ENCODE measurements around the gene PTH1R. TPM values are rescaled to one million over a fixed set of nuclear protein-coding genes. Genes with fewer than 3 reads are reported as not detected.
A peak's percentile ranks its signal among the peaks of the same experiment; 100 is the strongest.

The PTH1R gene
- polyA plus RNA-seq, 1 of the 3 experiments (the other 2 are of a cell fraction): 0.07 TPM

GRCh38 chr3:46935989-46936558 is 58.6 kb downstream of the PTH1R start:
- Histone ChIP-seq H3K4me2 (peak overlapping the region; percentile 54; the same call in 1 of the 2 replicates), H3K27me3 (ENCODE audit: insufficient read depth) (no peaks in the 10 kb centered on the region), H2AFZ (ENCODE audit: low read depth) (no peak overlapping the region), H3K79me2 (ENCODE audit: insufficient read depth) (peaks cover 82% of the 10 kb centered on the region), H3K9me3 (no peaks in the 10 kb centered on the region), H3K9ac (no peak overlapping the region), H3K36me3 (replicated peaks in 1 of 2; ENCODE audit: control insufficient read depth in 1 of 2, insufficient read depth in 2 of 2, low read length in 1 of 2) (peaks cover 9 to 37% of the 10 kb centered on the region in 2 experiments), H3K27ac (ENCODE audit: low read depth in 2 of 2, low read length in 1 of 2) (peak overlapping the region; percentile 89 to 91), H3K9me2 (no peaks in the 10 kb centered on the region), H4K20me1 (ENCODE audit: insufficient read depth) (no peaks in the 10 kb centered on the region), H3F3A (replicated peaks; ENCODE audit: insufficient read depth) (peaks cover 29% of the 10 kb centered on the region), H3K4me1 (ENCODE audit: control insufficient read depth in 1 of 2, insufficient read depth in 2 of 2, low read depth in 1 of 2, low read length in 1 of 2) (peaks cover 46 to 47% of the 10 kb centered on the region in 2 experiments), H3K4me3 (ENCODE audit: low read depth in 2 of 2, low read length in 1 of 2) (no peak overlapping the region)
- ChIA-PET CTCF (interaction anchor here (0.7 to 4.1 kb wide), 8 partner anchors 9 to 272 kb away, joined by 3 to 23 read pairs (median 7); partner anchors contain the start of gene NBEAL2), POLR2A (interaction anchor here (0.6 to 1.1 kb wide), 3 partner anchors 11 to 43 kb away, joined by 3 to 4 read pairs (median 3); no protein-coding TSS in a partner anchor)
- DNase-seq: no peak
- TF ChIP-seq SMC3 (IDR thresholded peaks at IDR 0.05; ENCODE audit: low read depth, low read length): no peak
- no peak for TF ChIP-seq JUND (IDR thresholded peaks at IDR 0.05)
- TF ChIP-seq GATA2 (CRISPR knock-in tag; IDR thresholded peaks at IDR 0.05): no peak
- no peak for TF ChIP-seq NFIC (IDR thresholded peaks at IDR 0.05; ENCODE audit: borderline replicate concordance)
- TF ChIP-seq CHD2 (IDR thresholded peaks at IDR 0.05; ENCODE audit: low read length, partially characterized antibody): no peak
- TF ChIP-seq PBX3 (IDR thresholded peaks at IDR 0.05): no peak
- no peak for TF ChIP-seq POLR2AphosphoS5 (IDR thresholded peaks at IDR 0.05; ENCODE audit: low read depth, low read length)
- no peak for TF ChIP-seq RXRA (IDR thresholded peaks at IDR 0.05; ENCODE audit: borderline replicate concordance, low read depth)
- TF ChIP-seq RCOR1 (IDR thresholded peaks at IDR 0.05; ENCODE audit: low read length): no peak
- TF ChIP-seq RAD21 (IDR thresholded peaks at IDR 0.05; ENCODE audit: low read length): no peak
- TF ChIP-seq YY1 (IDR thresholded peaks at IDR 0.05; ENCODE audit: low read depth): no peak
- TF ChIP-seq MEF2A (IDR thresholded peaks at IDR 0.05; ENCODE audit: borderline replicate concordance, low read depth): no peak
- no peak for TF ChIP-seq ELF1 (IDR thresholded peaks at IDR 0.05)
- no peak for TF ChIP-seq FOXM1 (IDR thresholded peaks at IDR 0.05; ENCODE audit: low read depth)
- TF ChIP-seq, protein P1, sequence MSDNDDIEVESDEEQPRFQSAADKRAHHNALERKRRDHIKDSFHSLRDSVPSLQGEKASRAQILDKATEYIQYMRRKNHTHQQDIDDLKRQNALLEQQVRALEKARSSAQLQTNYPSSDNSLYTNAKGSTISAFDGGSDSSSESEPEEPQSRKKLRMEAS (IDR thresholded peaks at IDR 0.05; ENCODE audit: low read depth): no peak
- no peak for TF ChIP-seq CTCF (IDR thresholded peaks at IDR 0.05)
- no peak for TF ChIP-seq IRF3 (IDR thresholded peaks at IDR 0.05; ENCODE audit: low read depth, low read length)
- no peak for TF ChIP-seq TCF12 (IDR thresholded peaks at IDR 0.05)
- no peak for TF ChIP-seq FOXJ3 (CRISPR knock-in tag; IDR thresholded peaks at IDR 0.05)
- TF ChIP-seq GABPA (IDR thresholded peaks at IDR 0.05; ENCODE audit: low read depth): no peak
- WGBS (ENCODE audit: low lambda C conversion rate): 88% methylated on average over 7 of the region's 7 CpGs

Data from SK-N-SH (cell line).